Posterior vena cava (tissue), 2 donors: ENCODE measurements around the gene ANO6. TPM values are rescaled to one million over a fixed set of nuclear protein-coding genes. Genes with fewer than 3 reads are reported as not detected.

Source experiments
- DNase-seq: peaks from one replicate; pipeline ENCODE4 v3.0.0-alpha.2; 2020; ENCODE audit warnings: low spot score
- intact Hi-C, 2 donors: fragments of 100-400 bp; cut with DNase I; formaldehyde crosslinking; loops; one replicate each; pipeline versions ENCODE4 v1.14.1 to v1.14.2; 2022 to 2023
- total RNA-seq, 2 donors: library from RNA; stranded (reverse); fragmentation: NEBNext Ultra II Directional; extraction: Animal tissue kit (Norgen Biotek cat#: 25700); gene quantifications; one replicate each; pipeline ENCODE4 v1.2.1, GENCODE V29; 2021
- donor health status: DM: yes; HTN: yes; CAD: no.
- donor health status: DM: yes; HTN: yes; CAD: no.

The ANO6 gene
- total RNA-seq, 2 donors from 2014 or later = 74.8 to 76.6 TPM

DNA sequence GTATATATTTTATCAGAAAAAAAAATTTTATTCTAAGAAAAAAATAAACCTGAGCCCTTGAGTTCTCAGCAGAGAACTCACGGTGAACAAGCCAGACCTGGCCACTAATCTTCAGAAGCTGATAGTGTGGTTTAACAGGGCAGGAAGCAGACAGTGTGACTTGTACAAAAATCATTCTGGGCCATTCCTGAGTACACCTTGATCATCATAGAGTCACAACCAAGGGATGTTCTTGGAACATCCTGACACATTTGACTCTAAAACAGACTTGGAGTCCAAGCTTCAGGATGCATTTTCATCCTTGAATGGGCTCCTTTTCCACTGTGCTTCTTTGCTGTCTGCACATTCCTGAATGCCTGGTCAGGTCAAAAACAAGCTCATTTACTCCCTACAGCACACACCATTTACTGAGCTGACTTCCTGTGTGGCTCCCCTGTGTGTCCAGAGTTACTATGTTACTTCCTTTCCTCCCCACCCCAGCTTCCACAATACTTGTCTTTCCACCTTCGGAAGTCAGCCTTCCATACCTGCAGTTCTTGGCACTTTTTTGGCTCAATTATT is 112.0 kb downstream of the ANO6 start:
- DNase-seq = no peak
- intact Hi-C loops = no loop called here

DNA sequence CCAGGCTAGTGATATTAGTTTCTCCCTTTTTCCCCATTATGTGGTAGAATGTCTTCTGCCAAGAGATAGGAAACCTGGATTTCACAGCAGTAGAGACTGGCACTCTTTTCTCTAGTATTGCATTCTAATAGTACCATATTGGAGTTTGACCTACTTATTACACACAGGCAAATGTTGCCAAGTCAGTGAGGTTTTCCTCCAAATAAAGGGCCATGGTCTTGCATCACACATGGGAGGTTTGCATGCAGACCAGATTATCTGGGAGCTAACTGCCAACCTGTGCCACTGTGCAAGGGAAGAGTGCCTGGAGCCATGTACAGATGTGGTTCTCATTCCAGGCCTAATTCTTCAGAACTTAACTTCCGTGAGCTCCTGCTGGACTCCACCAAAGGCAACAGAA is 113.3 kb downstream of the ANO6 start:
- intact Hi-C loops = no loop called here
- DNase-seq = no peak

- intact Hi-C loops = no loop called here
- DNase-seq = no peak
These were observed 113.8 kb downstream of the ANO6 start for GRCh38 chr12:45329702-45330101.

DNA sequence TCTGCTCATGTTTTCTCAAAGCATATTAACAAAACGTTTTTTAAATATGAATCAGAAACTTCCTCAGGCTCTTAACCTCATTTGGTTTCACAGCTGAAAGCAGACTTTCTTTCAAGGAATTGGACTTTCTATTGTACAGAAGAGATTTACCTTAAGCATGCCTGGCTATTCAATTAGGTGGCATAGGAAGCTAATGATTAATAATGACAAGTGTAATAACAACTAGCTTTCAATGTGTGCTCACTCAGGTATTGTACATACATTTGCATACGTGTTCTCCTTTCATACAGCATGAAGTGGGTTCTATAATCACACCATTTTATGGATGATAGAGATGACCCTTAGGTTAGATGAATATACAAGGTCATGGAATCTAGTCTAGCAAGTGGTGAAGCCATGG is 115.7 kb downstream of the ANO6 start:
- no peak for DNase-seq
- intact Hi-C loops = no loop called here

DNA sequence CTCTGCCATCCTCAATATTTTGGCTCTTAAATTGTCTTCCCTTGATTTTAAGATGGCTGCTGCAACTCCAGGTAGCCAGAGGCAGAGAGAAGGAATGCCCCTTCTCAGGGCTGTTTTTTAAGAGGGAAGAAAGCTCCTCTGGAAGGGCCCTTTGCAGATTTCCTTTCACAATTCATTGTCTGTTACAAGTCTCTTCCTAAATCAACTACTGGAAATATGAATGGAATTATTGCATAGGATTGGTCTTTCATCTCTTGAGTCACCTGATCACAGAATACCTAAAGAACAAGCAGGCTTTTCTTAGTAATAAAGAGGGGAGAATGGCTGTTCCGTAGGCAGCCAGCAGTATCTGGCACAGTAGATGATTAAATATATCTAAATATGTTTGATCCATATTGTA is 118.5 kb downstream of the ANO6 start:
- no peak for DNase-seq
- intact Hi-C loops = no loop called here

DNA sequence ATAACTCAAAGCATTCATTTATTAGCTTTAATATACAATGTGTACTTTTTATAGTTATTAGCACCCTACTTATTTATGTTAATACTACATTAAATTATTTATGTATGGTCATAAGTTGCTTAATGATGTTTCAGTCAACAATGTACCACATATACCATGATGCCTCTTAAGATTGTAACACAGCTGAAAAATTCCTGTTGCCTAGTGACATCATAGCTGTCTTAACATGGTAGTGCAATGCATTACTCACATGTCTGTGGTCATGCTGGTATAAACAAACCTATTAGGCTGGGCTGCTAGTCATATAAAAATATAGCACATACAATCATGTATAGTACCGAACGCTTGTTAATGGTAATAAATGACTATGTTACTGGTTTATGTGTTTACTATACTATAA is 120.4 kb downstream of the ANO6 start:
- no peak for DNase-seq
- intact Hi-C loops = no loop called here

DNA sequence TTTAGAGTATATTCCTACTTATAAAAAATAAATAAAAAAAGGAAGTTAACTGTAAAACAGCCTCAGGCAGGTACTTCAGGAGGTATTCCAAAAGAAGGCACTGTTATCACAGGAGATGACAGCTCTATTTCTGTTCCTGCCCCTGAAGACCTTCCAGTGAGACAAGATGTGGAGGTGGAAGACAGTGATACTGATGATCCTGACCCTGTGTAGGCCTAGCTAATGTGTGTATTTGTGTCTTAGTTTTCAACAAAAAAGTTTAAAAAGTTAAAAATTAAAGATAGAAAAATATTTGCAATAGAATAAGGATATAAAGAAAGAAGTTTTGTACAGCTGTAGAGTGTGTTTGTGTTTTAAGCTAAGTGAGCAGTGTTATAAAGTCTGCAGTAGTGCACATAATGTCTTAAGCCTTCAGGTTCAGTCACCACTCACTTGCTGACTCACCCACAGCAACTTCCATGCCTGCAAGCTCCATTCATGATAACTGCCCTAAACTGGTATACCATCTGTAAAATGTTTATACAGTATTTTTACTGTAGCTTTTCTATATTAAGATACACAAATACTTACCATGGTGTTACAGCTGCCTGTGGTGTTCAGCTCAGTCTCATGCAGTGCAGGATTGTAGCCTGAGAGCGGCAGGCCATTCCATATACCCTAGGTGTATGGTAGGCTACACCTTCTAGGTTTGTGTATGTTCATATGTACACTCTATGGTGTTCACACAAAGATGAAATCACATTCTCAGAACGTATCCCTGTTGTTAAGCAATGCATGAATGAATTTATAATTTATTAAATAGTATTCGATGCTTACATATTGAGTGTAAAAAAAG is 121.1 kb downstream of the ANO6 start:
- no peak for DNase-seq
- intact Hi-C loops = no loop called here

GRCh38 chr12:45337835-45338234 is 121.9 kb downstream of the ANO6 start:
- intact Hi-C loops = no loop called here

DNA sequence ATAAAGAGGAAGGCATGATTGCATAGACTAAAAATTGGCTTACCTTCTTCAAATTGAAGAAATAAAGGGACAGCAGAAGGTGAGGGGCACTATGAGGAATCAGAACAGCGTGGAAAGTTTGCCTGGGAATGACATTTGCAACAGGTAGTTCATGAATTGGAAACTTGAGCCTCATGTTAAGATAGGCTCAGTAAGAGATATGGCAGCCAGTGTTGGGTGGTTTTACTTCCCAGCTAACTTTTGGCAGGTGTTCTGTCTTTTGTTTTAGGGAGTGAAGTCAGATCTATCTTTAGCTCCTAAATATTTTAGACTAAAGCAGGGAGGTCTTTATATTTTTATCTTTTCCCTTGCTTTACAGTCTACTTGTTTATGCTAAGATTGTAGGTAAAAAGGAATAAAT is 122.4 kb downstream of the ANO6 start:
- DNase-seq = no peak
- intact Hi-C loops = no loop called here

More at GRCh38 chr12:45337835-45338234, 121.9 kb downstream of the ANO6 start:
- no peak for DNase-seq

GRCh38 chr12:45339035-45339434 is 123.1 kb downstream of the ANO6 start:
- intact Hi-C loops = no loop called here

DNA sequence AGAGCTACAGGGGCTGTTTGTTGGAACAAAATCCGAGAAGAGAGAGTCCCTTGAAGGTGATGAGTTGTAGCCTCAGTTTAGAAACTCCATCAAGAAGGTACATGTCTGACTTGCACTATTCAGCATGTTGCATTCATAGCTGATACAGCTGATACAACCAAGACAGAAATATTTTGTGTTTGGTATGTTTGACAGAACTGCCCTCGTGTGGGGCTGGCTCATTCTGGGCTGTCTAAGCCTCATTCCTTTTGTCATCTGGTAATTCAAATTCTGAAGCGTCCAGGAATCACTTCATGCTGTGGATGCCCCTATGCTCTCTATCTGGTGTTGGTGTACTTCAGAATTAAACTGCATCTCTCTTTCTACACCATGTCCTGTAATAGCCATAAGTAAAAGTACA is 126.3 kb downstream of the ANO6 start:
- intact Hi-C loops = no loop called here
- no peak for DNase-seq

More at GRCh38 chr12:45339035-45339434, 123.1 kb downstream of the ANO6 start:
- no peak for DNase-seq

DNA sequence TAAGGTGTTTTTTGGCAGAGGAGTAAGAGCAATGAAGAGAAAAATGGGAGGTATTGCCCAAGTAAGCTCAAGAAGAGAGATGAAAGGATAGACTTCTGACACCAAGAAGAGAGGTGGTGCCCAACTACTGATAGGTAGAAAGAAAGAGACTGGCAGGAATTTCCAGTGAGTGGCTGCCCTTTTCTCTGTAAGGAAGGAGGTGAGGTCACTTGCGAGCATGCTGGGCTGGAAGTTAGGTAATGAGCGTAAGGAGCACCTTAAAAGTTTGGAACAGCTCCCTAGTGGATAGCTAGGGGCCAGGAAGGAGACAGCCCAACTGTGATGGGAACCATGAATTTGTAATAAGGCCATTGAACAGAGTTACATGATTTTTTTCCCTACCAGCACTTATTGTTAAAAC is 127.0 kb downstream of the ANO6 start:
- intact Hi-C loops = no loop called here
- DNase-seq = no peak

- intact Hi-C loops = no loop called here
- no peak for DNase-seq
These were observed 127.6 kb downstream of the ANO6 start for GRCh38 chr12:45343269-45344051.

DNA sequence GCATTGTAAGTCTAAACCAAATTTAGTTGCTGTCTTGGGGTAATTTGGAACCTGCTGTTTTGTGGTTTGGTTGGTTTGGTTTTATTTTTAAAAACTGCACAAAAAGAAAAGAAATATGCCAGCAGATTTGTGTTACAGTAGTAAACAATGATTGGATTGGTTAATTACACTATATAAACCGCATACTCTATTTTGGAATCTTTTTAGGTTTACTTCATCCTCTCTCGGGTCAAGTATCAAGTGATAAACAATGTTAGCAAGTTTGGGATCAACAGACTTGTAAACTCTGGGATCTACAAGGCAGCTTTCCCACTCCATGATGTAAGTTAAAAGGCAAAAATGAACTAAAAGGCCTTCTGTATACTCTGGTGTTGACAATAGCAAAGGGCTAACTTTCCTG is 132.4 kb downstream of the ANO6 start:
- DNase-seq = no peak
- intact Hi-C loops = no loop called here

GRCh38 chr12:45348986-45349385 is 133.1 kb downstream of the ANO6 start:
- no peak for DNase-seq
- intact Hi-C loops = no loop called here

- no peak for DNase-seq
- intact Hi-C loops = loop anchor here in 1 of 2 donors (10.0 kb wide), 1 partner anchor 45 kb away; no protein-coding TSS in a partner anchor
These were observed 134.0 kb downstream of the ANO6 start for GRCh38 chr12:45349916-45350315.

- DNase-seq = no peak
- intact Hi-C loops = loop anchor here in 1 of 2 donors (10.0 kb wide), 1 partner anchor 46 kb away; no protein-coding TSS in a partner anchor
These were observed 135.0 kb downstream of the ANO6 start for GRCh38 chr12:45350861-45351260.

GRCh38 chr12:45351921-45352670 is 136.2 kb downstream of the ANO6 start:
- intact Hi-C loops = loop anchor here in 1 of 2 donors (10.0 kb wide), 1 partner anchor 47 kb away; no protein-coding TSS in a partner anchor
- no peak for DNase-seq

DNA sequence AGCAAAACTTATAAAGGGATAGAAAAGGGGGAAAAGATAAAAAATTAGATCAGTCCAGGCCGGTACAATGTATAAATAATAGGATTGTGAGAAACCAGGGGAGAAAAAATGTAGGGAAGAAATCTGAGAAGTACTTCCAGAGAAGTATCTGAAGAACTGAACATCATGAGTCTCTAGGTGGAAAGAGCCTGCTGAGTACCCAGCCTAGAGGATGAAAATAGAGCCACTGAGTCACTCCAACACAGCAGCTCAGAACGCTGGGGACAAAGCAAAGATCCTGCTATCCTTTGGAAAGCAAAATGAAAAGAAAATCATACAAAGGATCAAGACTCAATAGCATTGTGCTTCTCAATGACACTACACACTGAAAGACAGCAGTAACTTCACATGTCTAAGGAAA is 138.0 kb downstream of the ANO6 start:
- no peak for DNase-seq
- intact Hi-C loops = loop anchor here in 1 of 2 donors (10.0 kb wide), 1 partner anchor 49 kb away; no protein-coding TSS in a partner anchor
